HepG2 (cell line): ENCODE data around the gene FAM89B. TPM values are rescaled to one million over a fixed set of nuclear protein-coding genes. Genes with fewer than 3 reads are reported as not detected.

Experiments
- ATF1 ChIP-seq: IDR thresholded peaks from 2 replicates; pipeline ENCODE4 v1.6.1; 2016; ENCODE audit warnings: mild to moderate bottlenecking, control low read depth
- ATF7-NPFF ChIP-seq: sonication (generic); formaldehyde crosslinking; IDR thresholded peaks from 2 replicates; pipeline ENCODE4 v1.8.1; 2023; ENCODE audit warnings: mild to moderate bottlenecking, low read depth, missing genetic modification reagents, moderate library complexity
- CBFB ChIP-seq: sonication (generic); formaldehyde crosslinking; IDR thresholded peaks from 2 replicates; pipeline ENCODE4 v1.4.0; 2020; ENCODE audit warnings: missing genetic modification reagents
- CENPX ChIP-seq: sonication (generic); formaldehyde crosslinking; IDR thresholded peaks from 2 replicates; pipeline ENCODE4 v1.9.0; 2021; ENCODE audit warnings: mild to moderate bottlenecking, missing genetic modification reagents, moderate library complexity
- DPF2 ChIP-seq: sonication (generic); formaldehyde crosslinking; IDR thresholded peaks from 2 replicates; pipeline ENCODE4 v1.4.0; 2020; ENCODE audit warnings: mild to moderate bottlenecking, low read depth, missing genetic modification reagents, borderline replicate concordance
- HDAC6 ChIP-seq: fragments of 200-600 bp; sonication (generic); IDR thresholded peaks from 2 replicates; pipeline ENCODE4 v1.7.0; 2017; ENCODE audit warnings: mild to moderate bottlenecking, antibody characterized with exemption, low read length, low read depth
- HOXA9 ChIP-seq: sonication (generic); formaldehyde crosslinking; IDR thresholded peaks from 2 replicates; pipeline ENCODE4 v1.8.1; 2022; ENCODE audit warnings: missing genetic modification reagents, mild to moderate bottlenecking, moderate library complexity, borderline replicate concordance
- JUN ChIP-seq: sonication (generic); formaldehyde crosslinking; IDR thresholded peaks from 2 replicates; pipeline ENCODE4 v1.4.0; 2020; ENCODE audit warnings: mild to moderate bottlenecking, missing genetic modification reagents
- NRL ChIP-seq: sonication (generic); formaldehyde crosslinking; IDR thresholded peaks from 2 replicates; pipeline ENCODE4 v1.5.0; 2020; ENCODE audit warnings: missing genetic modification reagents, mild to moderate bottlenecking, moderate library complexity, borderline replicate concordance
- RFXANK ChIP-seq: IDR thresholded peaks from 2 replicates; pipeline ENCODE4 v1.6.1; 2016
- SRF ChIP-seq: IDR thresholded peaks from 2 replicates; pipeline ENCODE4 v1.6.1; 2011; ENCODE audit warnings: mild to moderate bottlenecking, low read depth, low read length, moderate library complexity
- TBL1XR1 ChIP-seq: fragments of 150-350 bp; IDR thresholded peaks from 2 replicates; pipeline ENCODE4 v1.6.1; 2014; ENCODE audit warnings: borderline replicate concordance, low read length; ENCODE audit not compliant: partially characterized antibody
- TEAD3 ChIP-seq: optimal IDR thresholded peaks from 2 replicates; pipeline ENCODE3; 2016; ENCODE audit warnings: borderline replicate concordance
- XRCC5 ChIP-seq: fragments of 200-400 bp; formaldehyde crosslinking; optimal IDR thresholded peaks from 2 replicates; pipeline ENCODE3; 2017; ENCODE audit warnings: mild to moderate bottlenecking, low read length
- ZBTB38 ChIP-seq: sonication (generic); formaldehyde crosslinking; IDR thresholded peaks from 2 replicates; pipeline ENCODE4 v1.5.1; 2020; ENCODE audit warnings: mild to moderate bottlenecking, missing genetic modification reagents
- ZFP36L2 ChIP-seq: sonication (generic); formaldehyde crosslinking; IDR thresholded peaks from 2 replicates; pipeline ENCODE4 v1.4.0; 2020; ENCODE audit warnings: missing genetic modification reagents
- ZFP41 ChIP-seq: sonication (generic); formaldehyde crosslinking; IDR thresholded peaks from 2 replicates; pipeline ENCODE4 v1.4.0; 2020; ENCODE audit warnings: mild to moderate bottlenecking, missing genetic modification reagents, borderline replicate concordance
- ZNF30 ChIP-seq: sonication (generic); formaldehyde crosslinking; IDR thresholded peaks from 2 replicates; pipeline ENCODE4 v1.5.0; 2020; ENCODE audit warnings: mild to moderate bottlenecking, missing genetic modification reagents
- ZNF333 ChIP-seq: sonication (generic); formaldehyde crosslinking; IDR thresholded peaks from 2 replicates; pipeline ENCODE4 v1.4.0; 2020; ENCODE audit warnings: mild to moderate bottlenecking, missing genetic modification reagents, borderline replicate concordance
- ZNF460 ChIP-seq: sonication (generic); formaldehyde crosslinking; IDR thresholded peaks from 2 replicates; pipeline ENCODE4 v1.5.1; 2020; ENCODE audit warnings: missing genetic modification reagents, mild to moderate bottlenecking, borderline replicate concordance
- ZNF552 ChIP-seq: sonication (generic); formaldehyde crosslinking; IDR thresholded peaks from 2 replicates; pipeline ENCODE4 v1.9.0; 2022; ENCODE audit warnings: missing genetic modification reagents, mild to moderate bottlenecking, borderline replicate concordance
- ZNF780A ChIP-seq: sonication (generic); formaldehyde crosslinking; IDR thresholded peaks from 2 replicates; pipeline ENCODE4 v1.8.0; 2022; ENCODE audit warnings: mild to moderate bottlenecking, missing genetic modification reagents, moderate library complexity
- polyA plus RNA-seq, 8 experiments: library from polyadenylated mRNA; depleted of rRNA in 3 of 8; stranded (reverse) in 7 of 8; unstranded in 1 of 8; fragments of >200 nt; fragmentation: Illumina TruSeq in 4 of 8; extraction: Trizol in 4 of 8; gene quantifications; 2 replicates each; pipeline versions ENCODE4 v1.2.1 to v1.2.3, GENCODE V29; 2011 to 2016; ENCODE audit warnings: low read depth in 4 of 8, missing spikeins in 1 of 8, mixed read lengths in 1 of 8; ENCODE audit not compliant: insufficient read depth in 1 of 8
- total RNA-seq, 5 experiments: library from RNA; depleted of rRNA; stranded (reverse); fragments of >200 nt; fragmentation: Illumina TruSeq; extraction: Trizol; gene quantifications; 2 replicates each; pipeline ENCODE4 v1.2.3, GENCODE V29; 2016; ENCODE audit warnings: low read depth in 1 of 5
- TF ChIP-seq, protein P1 (sequence below): sonication (generic); formaldehyde crosslinking; IDR thresholded peaks from 2 replicates; pipeline ENCODE4 v1.4.0; 2020; ENCODE audit warnings: mild to moderate bottlenecking, missing genetic modification reagents
- TF ChIP-seq, protein P2 (sequence below): sonication (generic); formaldehyde crosslinking; conservative IDR thresholded peaks from 2 replicates; pipeline ENCODE4 v1.8.0; 2022; ENCODE audit warnings: missing genetic modification reagents
- TF ChIP-seq, protein P3 (sequence below): sonication (generic); formaldehyde crosslinking; IDR thresholded peaks from 2 replicates; pipeline ENCODE4 v1.4.0; 2020; ENCODE audit warnings: missing genetic modification reagents, borderline replicate concordance
- TF ChIP-seq, protein P4 (sequence below): sonication (generic); formaldehyde crosslinking; IDR thresholded peaks from 2 replicates; pipeline ENCODE4 v1.8.0; 2022; ENCODE audit warnings: mild to moderate bottlenecking, missing genetic modification reagents, borderline replicate concordance

Gene FAM89B
- total and polyA plus RNA-seq, 2 of the 13 experiments (the other 11 are each of a cell fraction or from before 2014, with no cell fraction given): 5.7 to 8.0 TPM

DNA sequence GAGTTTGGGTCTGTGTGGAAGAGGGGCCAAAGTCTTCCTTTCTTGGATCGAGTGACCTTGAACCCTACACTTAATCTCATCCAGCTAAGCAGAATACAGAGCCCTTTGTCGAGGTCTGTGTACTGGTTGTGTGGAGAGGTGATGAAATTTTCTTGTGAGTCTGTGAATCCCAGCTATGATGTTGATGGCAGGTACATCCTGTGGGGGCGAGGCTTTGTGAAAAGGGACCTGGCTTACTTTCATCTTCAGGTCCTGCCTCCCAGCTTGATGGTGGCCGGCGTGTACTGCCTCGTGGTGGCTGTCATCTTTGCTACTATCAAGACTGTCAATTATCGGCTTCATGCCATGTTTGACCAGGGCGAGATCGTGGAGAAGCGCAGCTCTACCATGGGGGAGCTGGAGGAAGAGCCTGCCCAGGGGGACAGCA lies 44.2 kb downstream of the FAM89B start (continued):
- TF ChIP-seq, protein P1, sequence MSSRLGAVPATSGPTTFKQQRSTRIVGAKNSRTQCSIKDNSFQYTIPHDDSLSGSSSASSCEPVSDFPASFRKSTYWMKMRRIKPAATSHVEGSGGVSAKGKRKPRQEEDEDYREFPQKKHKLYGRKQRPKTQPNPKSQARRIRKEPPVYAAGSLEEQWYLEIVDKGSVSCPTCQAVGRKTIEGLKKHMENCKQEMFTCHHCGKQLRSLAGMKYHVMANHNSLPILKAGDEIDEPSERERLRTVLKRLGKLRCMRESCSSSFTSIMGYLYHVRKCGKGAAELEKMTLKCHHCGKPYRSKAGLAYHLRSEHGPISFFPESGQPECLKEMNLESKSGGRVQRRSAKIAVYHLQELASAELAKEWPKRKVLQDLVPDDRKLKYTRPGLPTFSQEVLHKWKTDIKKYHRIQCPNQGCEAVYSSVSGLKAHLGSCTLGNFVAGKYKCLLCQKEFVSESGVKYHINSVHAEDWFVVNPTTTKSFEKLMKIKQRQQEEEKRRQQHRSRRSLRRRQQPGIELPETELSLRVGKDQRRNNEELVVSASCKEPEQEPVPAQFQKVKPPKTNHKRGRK (CRISPR knock-in tag): no peak
- TF ChIP-seq ATF7-NPFF (CRISPR knock-in tag): no peak
- no peak for TF ChIP-seq XRCC5
- no peak for TF ChIP-seq CENPX (CRISPR knock-in tag)
- no peak for TF ChIP-seq ZFP36L2
- no peak for TF ChIP-seq ZBTB38 (CRISPR knock-in tag)
- no peak for TF ChIP-seq TEAD3
- TF ChIP-seq ZNF30: no peak
- no peak for TF ChIP-seq ATF1 (CRISPR knock-in tag)
- no peak for TF ChIP-seq ZNF552
- no peak for TF ChIP-seq CBFB
- no peak for TF ChIP-seq ZFP41 (CRISPR knock-in tag)
- no peak for TF ChIP-seq NRL (CRISPR knock-in tag)
- no peak for TF ChIP-seq ZNF333 (CRISPR knock-in tag)
- TF ChIP-seq HDAC6: no peak
- TF ChIP-seq ZNF780A: no peak
- TF ChIP-seq SRF: no peak
- TF ChIP-seq JUN: no peak
- TF ChIP-seq DPF2 (CRISPR knock-in tag): no peak
- no peak for TF ChIP-seq HOXA9
- TF ChIP-seq ZNF460 (CRISPR knock-in tag): no peak
- TF ChIP-seq RFXANK: no peak
- TF ChIP-seq, protein P2, sequence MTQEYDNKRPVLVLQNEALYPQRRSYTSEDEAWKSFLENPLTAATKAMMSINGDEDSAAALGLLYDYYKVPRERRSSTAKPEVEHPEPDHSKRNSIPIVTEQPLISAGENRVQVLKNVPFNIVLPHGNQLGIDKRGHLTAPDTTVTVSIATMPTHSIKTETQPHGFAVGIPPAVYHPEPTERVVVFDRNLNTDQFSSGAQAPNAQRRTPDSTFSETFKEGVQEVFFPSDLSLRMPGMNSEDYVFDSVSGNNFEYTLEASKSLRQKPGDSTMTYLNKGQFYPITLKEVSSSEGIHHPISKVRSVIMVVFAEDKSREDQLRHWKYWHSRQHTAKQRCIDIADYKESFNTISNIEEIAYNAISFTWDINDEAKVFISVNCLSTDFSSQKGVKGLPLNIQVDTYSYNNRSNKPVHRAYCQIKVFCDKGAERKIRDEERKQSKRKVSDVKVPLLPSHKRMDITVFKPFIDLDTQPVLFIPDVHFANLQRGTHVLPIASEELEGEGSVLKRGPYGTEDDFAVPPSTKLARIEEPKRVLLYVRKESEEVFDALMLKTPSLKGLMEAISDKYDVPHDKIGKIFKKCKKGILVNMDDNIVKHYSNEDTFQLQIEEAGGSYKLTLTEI: no peak
- TF ChIP-seq, protein P3, sequence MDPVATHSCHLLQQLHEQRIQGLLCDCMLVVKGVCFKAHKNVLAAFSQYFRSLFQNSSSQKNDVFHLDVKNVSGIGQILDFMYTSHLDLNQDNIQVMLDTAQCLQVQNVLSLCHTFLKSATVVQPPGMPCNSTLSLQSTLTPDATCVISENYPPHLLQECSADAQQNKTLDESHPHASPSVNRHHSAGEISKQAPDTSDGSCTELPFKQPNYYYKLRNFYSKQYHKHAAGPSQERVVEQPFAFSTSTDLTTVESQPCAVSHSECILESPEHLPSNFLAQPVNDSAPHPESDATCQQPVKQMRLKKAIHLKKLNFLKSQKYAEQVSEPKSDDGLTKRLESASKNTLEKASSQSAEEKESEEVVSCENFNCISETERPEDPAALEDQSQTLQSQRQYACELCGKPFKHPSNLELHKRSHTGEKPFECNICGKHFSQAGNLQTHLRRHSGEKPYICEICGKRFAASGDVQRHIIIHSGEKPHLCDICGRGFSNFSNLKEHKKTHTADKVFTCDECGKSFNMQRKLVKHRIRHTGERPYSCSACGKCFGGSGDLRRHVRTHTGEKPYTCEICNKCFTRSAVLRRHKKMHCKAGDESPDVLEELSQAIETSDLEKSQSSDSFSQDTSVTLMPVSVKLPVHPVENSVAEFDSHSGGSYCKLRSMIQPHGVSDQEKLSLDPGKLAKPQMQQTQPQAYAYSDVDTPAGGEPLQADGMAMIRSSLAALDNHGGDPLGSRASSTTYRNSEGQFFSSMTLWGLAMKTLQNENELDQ (CRISPR knock-in tag): no peak
- no peak for TF ChIP-seq TBL1XR1
- TF ChIP-seq, protein P4, sequence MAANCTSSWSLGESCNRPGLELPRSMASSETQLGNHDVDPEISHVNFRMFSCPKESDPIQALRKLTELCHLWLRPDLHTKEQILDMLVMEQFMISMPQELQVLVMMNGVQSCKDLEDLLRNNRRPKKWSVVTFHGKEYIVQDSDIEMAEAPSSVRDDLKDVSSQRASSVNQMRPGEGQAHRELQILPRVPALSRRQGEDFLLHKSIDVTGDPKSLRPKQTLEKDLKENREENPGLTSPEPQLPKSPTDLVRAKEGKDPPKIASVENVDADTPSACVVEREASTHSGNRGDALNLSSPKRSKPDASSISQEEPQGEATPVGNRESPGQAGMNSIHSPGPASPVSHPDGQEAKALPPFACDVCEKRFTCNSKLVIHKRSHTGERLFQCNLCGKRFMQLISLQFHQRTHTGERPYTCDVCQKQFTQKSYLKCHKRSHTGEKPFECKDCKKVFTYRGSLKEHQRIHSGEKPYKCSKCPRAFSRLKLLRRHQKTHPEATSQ (CRISPR knock-in tag): 0 out of 2 replicates have a peak, but pooled peaks have one; percentile 39
